Lower leg skin (tissue), 4 donors: ENCODE data around the gene LSR. TPM values are rescaled to one million over a fixed set of nuclear protein-coding genes. Genes with fewer than 3 reads are reported as not detected.
A peak's percentile ranks its signal among the peaks of the same experiment; 100 is the strongest.
"Not testable (repeated sequence)": the region's sequence is repeated elsewhere in the genome, so short reads cannot be mapped to it uniquely, and the experiment has no call there.

Experiments used
- DNase-seq, 2 donors: peaks; one replicate each; pipeline ENCODE4 v3.0.0-alpha.2; 2019; ENCODE audit warnings: low spot score in 2 of 2
- H3K4me3 ChIP-seq: fragments of 200-600 bp; sonication (generic); 2 replicates; pipeline ENCODE4 v1.5.1; 2017; ENCODE audit warnings: mild to moderate bottlenecking, low read depth; ENCODE audit not compliant: poor library complexity, severe bottlenecking
- POLR2A ChIP-seq, 2 donors: fragments of 450-650 bp; IDR thresholded peaks; one replicate each; pipeline ENCODE4 v1.6.1; 2016 to 2017; ENCODE audit warnings: antibody characterized with exemption in 2 of 2, mild to moderate bottlenecking in 1 of 2, moderate library complexity in 1 of 2
- WGBS, 2 donors: methylation state at CpG; one replicate each; pipeline ENCODE4 v1.1.5; 2018; 5-methylcytosine and 5-hydroxymethylcytosine counted together
- intact Hi-C: fragments of 100-400 bp; cut with DNase I; formaldehyde crosslinking; loops from one replicate; pipeline ENCODE4 v1.15.0; 2023; ENCODE audit warnings: low total_unique reads
- total RNA-seq, 4 donors: library from RNA; depleted of rRNA; stranded (reverse); fragments of >200 nt; gene quantifications; one replicate each; pipeline ENCODE4 v1.1.0, GENCODE V29; 2016
- TF ChIP-seq, protein P1 (sequence below), 3 donors: fragments of 450-650 bp; IDR thresholded peaks; one replicate each; pipeline ENCODE4 v1.5.1; 2016; ENCODE audit warnings: antibody characterized with exemption in 3 of 3, mild to moderate bottlenecking in 3 of 3, moderate library complexity in 2 of 3

LSR gene
- total RNA-seq, 4 donors from 2014 or later, result 79.0 to 115 (median 84.5) TPM

DNA sequence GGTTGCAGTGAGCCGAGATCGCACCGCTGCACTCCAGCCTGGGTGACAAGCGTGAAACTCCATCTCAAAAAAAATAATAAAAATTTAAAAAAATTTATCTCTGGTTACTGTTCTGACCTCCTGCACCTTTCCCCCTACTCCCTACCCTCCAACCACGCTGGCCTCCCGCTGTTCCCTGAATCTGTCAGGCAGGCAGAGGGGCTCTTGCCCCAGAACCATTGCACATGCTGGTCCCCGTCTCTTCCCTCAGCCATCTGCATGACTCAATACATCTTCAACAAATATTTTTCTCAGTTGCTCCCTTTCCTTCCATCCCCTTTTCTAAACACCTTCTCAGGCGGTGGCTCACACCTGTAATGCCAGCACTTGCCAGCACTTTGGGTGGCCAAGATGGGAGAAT lies 19.2 kb upstream of the LSR start:
- peak in 1 of 2 donors; percentile 68 for DNase-seq
- TF ChIP-seq, protein P1, sequence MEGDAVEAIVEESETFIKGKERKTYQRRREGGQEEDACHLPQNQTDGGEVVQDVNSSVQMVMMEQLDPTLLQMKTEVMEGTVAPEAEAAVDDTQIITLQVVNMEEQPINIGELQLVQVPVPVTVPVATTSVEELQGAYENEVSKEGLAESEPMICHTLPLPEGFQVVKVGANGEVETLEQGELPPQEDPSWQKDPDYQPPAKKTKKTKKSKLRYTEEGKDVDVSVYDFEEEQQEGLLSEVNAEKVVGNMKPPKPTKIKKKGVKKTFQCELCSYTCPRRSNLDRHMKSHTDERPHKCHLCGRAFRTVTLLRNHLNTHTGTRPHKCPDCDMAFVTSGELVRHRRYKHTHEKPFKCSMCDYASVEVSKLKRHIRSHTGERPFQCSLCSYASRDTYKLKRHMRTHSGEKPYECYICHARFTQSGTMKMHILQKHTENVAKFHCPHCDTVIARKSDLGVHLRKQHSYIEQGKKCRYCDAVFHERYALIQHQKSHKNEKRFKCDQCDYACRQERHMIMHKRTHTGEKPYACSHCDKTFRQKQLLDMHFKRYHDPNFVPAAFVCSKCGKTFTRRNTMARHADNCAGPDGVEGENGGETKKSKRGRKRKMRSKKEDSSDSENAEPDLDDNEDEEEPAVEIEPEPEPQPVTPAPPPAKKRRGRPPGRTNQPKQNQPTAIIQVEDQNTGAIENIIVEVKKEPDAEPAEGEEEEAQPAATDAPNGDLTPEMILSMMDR (IDR thresholded peaks at IDR 0.05), result no peak
- TF ChIP-seq POLR2A (IDR thresholded peaks at IDR 0.05), result no peak
- no peak overlapping the region for H3K4me3 ChIP-seq
- intact Hi-C loops, result no loop called here
- 94 to 98% methylated on average over 8 of the region's 8 CpGs for WGBS, 2 donors

DNA sequence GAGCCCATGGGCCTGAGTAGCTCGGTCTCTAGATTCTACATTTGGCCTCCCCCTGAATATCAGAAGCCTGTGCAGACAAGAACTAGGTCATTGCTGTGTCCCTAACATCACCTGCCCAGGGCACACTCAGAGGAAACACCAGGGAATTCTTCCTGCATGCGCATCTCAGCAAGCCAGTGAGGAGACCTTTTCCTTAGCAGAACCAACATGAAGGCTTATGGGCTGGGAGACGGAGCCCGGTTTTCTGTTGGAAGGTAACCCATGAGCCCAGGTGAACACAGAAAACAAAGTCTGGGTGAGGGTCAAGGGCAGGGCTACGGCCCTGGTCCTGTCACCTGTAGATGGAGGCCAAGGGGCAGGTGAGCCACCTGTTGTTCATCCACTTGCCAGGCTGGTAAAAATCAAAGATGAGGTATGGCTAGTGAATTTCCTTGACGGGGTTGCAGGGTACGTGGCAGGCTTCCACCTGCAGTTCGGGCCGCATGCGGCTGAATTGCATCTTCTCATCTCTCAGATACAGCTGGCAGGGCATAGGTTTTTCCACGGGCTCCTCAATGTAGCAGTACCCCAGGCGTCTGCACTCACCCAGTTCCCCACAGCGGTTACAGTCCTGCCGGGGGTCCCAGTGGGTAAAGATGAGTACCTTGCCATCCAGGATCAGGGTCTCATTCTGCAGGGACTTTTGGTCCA lies 16.7 kb upstream of the LSR start:
- intact Hi-C loops, result no loop called here
- no peak overlapping the region for H3K4me3 ChIP-seq
- TF ChIP-seq, protein P1 (IDR thresholded peaks at IDR 0.05), result no peak
- TF ChIP-seq POLR2A (IDR thresholded peaks at IDR 0.05), result no peak
- DNase-seq, result peak in 1 of 2 donors; percentile 29
- WGBS, 2 donors, result 87 to 90% methylated on average over 13 to 14 of the region's 14 CpGs

DNA sequence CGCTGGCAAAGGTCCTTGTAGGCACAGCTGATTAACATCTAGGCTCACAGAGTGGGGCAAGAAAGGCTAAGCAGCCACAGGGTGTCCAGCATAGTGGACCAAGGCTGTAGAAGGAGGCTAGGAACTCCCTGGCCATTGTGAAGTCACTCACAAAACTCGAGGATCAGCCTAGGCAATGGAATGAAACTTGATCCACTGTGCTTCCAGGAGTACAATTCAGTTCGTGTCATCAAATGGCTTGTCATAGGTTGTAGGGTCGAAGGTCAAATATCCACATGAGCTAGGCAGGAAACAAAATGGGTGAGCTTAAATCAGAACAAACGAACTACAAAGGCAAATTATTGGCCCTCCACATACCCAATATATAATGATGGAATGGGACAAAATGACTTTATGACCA lies 15.9 kb upstream of the LSR start:
- 63 to 67% methylated on average over 5 of the region's 5 CpGs for WGBS, 2 donors
- no peak for DNase-seq
- intact Hi-C loops, result no loop called here
- no peak overlapping the region for H3K4me3 ChIP-seq
- TF ChIP-seq, protein P1 (IDR thresholded peaks at IDR 0.05), result no peak
- TF ChIP-seq POLR2A (IDR thresholded peaks at IDR 0.05), result no peak

DNA sequence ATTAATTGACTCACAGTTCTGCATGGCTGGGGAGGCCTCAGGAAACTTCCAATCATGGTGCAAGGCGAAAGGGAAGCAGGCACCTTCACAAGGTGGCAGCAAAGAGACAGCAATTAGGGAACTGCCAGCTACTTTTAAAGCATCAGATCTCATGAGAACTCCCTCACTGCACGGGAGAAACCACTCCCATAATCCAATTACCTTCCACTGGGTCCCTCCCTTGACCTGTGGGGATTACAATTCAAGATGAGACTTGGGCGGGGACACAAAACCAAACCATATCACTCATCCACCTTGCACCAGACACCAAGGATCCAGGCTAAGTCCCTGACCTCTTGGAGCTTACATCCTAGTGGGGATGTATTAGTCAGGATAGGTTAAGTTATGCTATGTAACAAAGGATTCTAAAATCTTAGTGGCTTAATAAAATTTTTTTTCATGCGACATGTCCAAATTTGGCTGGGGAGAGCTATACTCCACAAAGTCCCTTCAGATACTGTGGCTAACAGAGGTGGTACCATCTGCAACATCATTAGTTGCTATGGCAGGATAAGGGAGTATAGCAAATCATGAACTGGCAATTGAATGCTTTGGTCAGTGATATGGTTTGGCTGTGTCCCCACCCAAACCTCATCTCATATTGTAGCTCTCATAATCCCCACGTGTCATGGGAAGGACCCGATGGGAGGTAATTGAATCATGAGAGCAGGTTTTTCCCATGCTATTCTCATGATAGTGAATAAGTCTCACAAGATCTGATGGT lies 12.0 kb upstream of the LSR start:
- no peak overlapping the region for H3K4me3 ChIP-seq
- no peak for TF ChIP-seq POLR2A (IDR thresholded peaks at IDR 0.05)
- TF ChIP-seq, protein P1 (IDR thresholded peaks at IDR 0.05), result no peak
- WGBS, 2 donors, result 75 to 77% methylated on average over 6 of the region's 6 CpGs
- intact Hi-C loops, result no loop called here
- peak in 1 of 2 donors; percentile 46 for DNase-seq

DNA sequence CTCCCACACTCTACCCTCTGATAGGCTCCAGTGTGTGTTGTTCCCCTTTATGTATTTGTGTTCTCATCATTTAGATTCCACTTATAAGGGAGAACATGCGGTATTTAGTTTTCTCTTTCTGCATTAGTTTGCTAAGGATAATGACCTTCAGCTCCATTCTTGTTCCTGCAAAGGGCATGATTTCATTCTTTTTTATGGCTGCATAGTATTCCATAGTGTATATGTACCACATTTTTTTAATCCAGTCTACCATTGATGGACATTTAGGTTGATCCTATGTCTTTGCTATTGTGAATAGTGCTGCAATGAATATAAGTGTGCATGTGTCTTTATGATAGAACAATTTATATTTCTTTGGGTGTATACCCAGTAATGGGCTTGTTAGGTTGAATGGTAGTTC lies 9.2 kb upstream of the LSR start:
- intact Hi-C loops, DNase-seq, H3K4me3 ChIP-seq: not testable (repeated sequence)
- WGBS, 2 donors, result 90 to 96% methylated on average over 1 of the region's 1 CpG

DNA sequence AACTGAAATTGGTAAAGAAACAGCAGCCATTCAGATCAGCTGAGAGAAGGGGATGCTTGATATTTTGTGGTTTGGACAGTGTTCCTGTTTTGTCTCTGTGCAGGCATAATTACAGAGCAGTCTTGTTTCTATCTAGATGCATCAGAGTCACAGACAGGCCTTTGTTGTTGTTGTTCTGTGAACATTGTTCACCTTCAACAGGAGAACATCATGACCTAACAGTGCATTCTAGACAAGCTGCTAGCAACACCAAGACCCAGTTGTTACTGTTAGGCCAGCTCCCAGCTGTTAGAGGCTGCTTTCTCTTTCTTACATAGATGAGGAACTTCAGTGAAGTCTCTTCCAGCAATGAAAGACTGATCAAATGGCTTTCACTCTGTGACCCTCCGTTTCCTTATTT lies 8.5 kb upstream of the LSR start:
- no peak overlapping the region for H3K4me3 ChIP-seq
- DNase-seq, result no peak
- 77 to 89% methylated on average over 1 of the region's 1 CpG for WGBS, 2 donors
- TF ChIP-seq POLR2A (IDR thresholded peaks at IDR 0.05), result no peak
- TF ChIP-seq, protein P1 (IDR thresholded peaks at IDR 0.05), result no peak
- intact Hi-C loops, result no loop called here
